HG03378 (cell line): ENCODE data around the gene DACH1.
"Not testable (repeated sequence)": the region's sequence is repeated elsewhere in the genome, so short reads cannot be mapped to it uniquely, and the experiment has no call there.

Source experiments
- ATAC-seq: cut with Tn5 transposase; IDR thresholded peaks from one replicate; pipeline ENCODE4 v1.9.1; 2021; ENCODE audit warnings: mild to moderate bottlenecking, moderate library complexity; ENCODE audit not compliant: unreplicated experiment

The DACH1 gene

DNA sequence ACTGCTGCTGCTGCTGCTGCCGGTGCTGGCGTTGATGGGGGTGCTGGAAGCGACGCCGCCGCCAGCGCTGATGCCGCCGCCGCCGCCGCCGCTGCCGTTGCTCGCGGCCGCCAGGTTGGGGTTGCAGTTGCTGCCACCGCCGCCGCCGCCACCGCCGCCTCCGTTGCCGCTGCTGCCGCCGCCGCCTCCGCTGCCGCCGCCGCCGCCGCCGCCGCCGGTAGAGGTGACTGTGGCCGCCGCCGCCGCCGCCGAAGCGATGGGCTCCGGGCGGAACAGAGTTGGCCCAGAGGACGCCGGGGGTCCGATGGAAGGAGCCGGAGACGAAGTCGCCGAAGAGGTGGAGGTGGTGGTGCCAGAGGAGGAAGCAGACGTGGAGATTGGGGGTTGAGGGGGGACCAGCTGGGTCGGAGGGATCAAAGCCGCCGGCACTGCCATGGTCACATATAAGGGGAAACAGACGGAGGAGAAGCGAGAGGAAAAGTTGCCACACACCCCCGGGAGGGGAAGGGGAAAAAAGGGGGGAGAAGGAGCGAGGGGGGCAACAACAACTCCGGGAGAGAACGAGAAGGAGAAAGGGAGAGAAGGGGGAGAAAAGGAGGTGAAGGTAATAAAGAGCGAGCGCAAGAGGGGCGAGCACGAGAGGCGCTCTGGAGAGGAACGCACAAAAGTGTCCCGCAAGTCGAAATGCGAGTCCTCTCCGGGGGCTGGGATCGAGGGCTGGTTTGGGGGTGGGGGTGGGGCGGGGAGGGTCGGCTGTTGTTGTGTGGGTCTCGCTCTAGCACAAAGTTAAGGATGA, 471 bp downstream of the DACH1 start:
- no peak for ATAC-seq

DNA sequence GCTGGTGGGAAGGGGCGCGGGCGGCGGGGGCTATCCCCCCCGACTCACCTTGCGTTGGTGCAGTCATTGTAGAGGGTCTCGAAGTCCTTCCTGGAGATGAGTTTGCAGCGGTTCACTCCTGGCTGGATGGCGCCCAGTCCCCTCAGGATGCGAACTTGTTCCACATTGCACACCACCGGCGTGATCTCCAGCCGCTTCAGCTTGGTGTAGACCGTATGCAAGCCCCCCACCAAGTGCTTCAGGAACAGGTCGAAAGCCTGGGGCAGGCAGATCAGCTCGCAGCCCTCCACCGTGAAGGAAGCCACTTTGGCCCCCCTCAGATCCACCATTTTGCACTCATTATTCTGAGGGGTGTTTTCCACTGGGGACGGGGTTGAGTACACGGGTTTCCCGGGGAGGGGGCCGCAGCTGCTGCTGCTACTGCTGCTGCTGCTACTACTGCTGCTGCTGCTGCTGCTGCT, 1.1 kb downstream of the DACH1 start:
- no peak for ATAC-seq

DNA sequence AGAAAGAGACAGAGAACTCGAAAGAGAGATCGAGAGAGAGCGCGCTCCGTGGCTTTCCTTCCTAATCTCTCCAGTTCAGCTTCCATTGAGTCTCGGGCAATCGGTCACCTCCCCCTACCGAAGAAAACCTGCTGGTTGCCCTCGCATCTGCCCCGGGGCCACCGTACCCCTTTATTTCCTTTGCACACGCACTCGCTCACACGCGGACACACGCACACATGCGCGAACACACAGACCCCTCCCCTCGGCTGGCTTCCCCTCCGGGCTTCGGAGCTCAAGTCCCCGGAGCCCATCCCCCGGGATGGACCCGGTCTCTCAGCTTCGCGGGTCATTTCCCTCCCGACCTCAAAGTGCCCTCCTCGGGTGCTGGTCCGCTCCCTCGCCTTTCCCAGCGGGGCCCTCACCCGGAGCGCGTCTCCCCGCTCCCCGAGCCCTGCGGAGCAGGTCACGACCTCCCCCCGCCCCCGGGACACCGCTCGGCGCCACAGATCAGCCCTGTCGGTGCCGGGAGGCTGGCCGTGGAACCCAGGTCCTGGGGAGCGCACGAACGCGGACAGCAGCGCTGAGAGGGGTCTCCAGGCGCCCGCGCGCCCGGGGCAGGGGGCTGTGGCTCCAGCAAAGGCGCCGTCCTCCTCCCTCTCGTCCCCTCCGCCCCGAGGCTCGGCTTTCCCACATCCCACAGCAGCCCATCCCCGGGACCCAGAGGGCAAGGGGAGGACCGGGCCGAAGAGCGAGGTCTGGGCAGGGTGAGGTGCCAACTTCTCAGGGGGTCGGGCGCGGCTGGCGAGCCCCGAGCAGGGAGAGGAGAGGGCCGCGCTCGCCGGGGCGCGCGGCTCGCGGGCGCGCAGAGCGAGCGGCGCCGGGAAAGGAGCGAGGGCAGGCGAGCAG, 1.8 kb downstream of the DACH1 start:
- no peak for ATAC-seq

GRCh38 chr13:71864094-71864985, 2.7 kb downstream of the DACH1 start:
- no peak for ATAC-seq

DNA sequence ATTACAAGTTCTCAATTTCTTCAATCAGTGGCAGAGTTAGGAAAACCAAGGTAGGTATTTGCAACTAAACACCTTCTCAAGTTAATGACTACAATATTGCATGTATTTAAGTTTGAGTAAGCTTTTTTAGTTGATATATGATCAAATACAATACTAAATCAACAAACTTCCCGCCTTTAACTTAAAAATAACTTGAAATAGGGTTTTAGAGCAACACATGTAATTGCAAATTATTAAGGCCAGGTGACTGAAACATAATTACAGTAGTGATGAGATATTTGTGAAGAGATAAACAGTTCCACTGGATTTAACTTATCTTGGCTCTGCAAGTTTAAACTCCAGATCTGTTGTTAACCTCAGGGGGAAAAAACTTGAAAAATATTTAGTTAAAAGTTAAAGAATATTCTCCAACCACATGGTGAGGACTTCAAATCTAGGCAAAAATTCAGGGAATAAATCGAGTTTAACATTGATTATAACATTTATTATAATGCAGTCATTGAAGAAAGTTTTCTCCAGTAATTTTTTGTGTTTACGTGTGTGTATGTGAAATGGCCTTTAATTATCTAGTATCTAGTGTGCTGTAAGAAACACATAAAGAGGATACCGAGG, 3.6 kb downstream of the DACH1 start:
- no peak for ATAC-seq

DNA sequence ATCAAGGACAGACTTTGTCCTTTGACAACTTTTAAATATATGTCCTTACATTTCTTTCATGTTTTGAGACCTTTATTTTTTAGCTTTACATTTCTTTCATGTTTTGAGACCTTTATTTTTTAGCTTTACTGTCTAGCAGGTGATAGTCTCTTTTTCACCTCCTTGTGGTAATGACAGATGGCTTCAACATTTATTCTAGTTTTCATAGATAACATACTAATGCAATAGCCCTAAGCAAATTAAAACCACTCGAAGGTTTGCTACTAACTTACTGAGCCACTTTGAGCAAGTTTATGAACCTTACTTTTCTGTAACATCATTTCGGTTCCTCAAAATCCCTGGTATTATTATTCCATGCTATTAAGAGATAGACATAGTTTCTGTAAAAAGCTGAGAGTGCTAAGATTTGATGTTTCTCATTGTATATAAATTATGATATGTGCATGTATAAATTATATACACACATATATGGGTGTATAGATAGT, 4.5 kb downstream of the DACH1 start:
- ATAC-seq: no peak

GRCh38 chr13:71861769-71862458, 5.1 kb downstream of the DACH1 start:
- no peak for ATAC-seq

- no peak for ATAC-seq
Observed at GRCh38 chr13:71860547-71861138, 6.4 kb downstream of the DACH1 start.

GRCh38 chr13:71858647-71859046, 8.4 kb downstream of the DACH1 start:
- no peak for ATAC-seq

GRCh38 chr13:71856548-71857043, 10.4 kb downstream of the DACH1 start:
- no peak for ATAC-seq

DNA sequence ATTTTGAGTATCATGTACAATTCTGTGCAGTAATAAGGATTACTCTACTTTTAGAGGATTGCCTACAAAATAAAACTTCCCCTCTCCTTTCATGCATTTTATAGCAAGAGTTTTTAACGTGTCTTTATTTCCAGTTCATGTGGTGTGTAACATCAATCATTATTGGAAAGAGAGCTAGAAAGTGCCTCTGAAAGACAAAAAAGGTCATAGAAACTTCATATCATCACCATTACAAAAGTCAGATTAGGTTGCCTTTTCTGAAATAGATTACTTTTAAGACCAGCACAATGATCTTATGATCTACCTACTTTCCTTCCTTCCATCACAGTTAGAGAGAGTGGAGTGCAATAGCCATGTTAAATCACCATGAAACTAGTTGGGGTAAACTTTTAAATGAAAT, 12.6 kb downstream of the DACH1 start:
- no peak for ATAC-seq

- ATAC-seq: no peak
Observed at GRCh38 chr13:71853725-71854124, 13.3 kb downstream of the DACH1 start.

GRCh38 chr13:71852736-71853135, 14.3 kb downstream of the DACH1 start:
- ATAC-seq: no peak

DNA sequence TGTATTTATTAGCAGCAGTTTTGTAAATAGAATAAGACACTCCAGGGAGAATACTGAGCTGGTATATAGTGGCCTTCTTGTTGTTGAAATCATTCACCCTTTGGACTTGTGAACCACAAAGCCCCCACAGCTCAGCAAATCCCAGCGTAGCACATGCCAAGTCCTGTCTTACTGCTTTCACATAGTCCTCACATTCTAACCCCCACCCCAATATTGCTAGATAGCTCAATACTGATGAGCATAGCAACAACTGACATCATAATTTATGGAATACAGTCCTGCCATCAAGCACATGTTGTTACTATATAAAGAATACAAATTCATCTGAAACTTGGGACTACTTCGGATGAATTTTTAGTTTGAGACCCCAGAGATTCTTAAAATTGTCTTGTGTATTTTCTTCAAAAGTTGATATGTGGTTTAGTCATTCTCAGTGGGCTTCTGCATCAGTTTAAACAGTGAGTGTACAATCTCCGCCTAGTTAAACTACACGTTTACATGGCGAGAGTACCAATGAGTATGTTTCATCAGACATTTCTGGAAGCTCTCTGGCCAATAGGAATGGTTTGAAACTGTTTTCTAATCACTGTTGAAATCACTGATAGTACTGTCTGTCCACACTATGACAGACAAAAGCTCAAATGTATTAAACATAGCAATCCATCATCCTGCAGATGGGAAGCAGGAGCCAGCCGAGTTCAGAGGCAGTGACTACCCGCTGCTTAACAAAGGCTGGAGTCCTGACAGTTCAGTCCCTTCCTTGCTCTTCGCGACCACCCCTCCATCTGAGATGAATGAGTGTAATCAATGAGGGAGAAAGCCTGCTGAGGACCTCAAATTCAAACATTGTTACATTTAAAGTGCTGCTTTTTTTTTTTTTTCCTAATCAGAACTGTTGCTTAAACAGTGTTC, 15.2 kb downstream of the DACH1 start:
- ATAC-seq: no peak

DNA sequence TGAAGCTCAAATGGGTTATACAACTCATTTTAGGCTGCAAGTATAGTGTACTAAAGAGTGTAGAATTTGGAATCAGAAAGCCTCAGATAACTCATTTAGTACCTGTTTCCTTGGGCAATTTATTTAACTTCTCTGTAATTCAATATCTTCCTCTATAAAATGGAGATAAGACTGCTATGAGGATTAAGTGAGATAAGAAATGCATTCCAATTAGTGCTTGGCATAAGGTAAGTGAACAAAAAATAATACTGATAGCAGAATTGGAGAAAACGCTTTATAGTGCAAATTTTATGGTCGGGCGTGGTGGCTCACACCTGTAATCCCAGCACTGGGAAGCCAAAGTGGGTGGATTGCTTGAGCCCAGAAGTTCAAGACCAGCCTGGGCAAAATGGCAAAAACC, 25.0 kb downstream of the DACH1 start:
- no peak for ATAC-seq

DNA sequence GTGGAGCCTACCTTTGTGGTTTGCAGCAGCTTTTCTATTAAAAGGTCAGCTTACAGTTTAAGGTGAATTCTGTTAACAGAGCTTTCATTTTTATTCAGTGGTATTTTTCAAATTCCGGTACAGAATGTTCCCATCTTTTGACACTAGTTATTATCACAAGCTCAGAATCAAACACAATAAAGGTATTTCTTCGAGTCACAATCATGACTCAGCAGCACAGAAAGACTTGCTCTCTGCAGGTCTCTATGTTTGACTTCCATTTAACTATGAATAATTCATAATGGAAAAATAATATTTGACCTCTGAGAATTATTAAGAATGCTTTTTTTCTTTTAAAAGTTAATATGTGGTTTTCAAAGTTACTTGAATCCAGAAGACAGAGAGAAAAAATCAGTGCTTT, 28.2 kb downstream of the DACH1 start:
- ATAC-seq: no peak

DNA sequence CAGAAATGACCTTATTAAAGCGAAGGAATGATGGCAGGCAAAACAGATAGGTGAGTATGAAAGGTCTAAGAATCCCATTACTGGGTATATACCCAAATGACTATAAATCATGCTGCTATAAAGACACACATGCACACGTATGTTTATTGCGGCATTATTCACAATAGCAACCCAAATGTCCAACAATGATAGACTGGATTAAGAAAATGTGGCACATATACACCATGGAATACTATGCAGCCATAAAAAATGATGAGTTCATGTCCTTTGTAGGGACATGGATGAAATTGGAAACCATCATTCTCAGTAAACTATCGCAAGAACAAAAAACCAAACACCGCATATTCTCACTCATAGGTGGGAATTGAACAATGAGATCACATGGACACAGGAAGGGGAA, 29.4 kb downstream of the DACH1 start:
- not testable (repeated sequence) for ATAC-seq

GRCh38 chr13:71831716-71832115, 35.3 kb downstream of the DACH1 start:
- no peak for ATAC-seq
